C4-2B (cell line): ENCODE measurements around the gene CLEC16A.

Experiments
- ZFX ChIP-seq: fragments of 450-650 bp; IDR thresholded peaks from 2 replicates; pipeline ENCODE4 v1.6.1; 2017
- TF ChIP-seq, protein P1 (sequence below): fragments of 450-650 bp; conservative IDR thresholded peaks from 2 replicates; pipeline ENCODE4 v1.5.1; 2017; ENCODE audit warnings: mild to moderate bottlenecking

DNA sequence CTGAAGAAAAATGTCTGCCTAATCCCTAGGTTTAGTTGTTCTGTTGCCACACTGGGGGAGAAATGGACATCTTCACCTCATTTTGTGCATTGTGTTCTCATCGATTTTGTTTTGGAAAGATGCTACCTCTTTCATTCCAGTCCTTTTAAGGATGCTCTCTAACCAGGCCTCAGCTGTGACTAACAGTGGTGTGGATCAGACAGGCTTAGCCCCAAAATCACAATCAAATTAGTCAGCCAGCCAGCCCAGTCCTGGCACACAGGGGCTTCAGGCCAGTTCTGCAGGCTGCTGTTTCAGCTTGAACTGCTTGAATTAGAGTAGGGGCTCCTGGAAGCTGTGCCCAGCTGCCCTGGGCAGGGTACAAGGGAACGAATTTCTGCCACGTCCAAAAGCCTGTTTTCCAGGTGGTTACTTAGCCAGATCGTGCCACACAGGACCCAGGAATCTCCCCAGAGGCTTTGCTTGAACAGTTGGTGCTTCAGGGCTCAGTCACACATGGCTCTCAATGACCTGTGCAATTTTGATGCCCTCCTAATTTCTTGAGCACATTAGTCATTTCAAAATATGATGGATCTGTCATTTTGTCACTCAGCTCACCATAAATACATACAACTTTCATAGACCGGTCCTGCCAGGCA is 60.7 kb downstream of the CLEC16A start:
- TF ChIP-seq, protein P1, sequence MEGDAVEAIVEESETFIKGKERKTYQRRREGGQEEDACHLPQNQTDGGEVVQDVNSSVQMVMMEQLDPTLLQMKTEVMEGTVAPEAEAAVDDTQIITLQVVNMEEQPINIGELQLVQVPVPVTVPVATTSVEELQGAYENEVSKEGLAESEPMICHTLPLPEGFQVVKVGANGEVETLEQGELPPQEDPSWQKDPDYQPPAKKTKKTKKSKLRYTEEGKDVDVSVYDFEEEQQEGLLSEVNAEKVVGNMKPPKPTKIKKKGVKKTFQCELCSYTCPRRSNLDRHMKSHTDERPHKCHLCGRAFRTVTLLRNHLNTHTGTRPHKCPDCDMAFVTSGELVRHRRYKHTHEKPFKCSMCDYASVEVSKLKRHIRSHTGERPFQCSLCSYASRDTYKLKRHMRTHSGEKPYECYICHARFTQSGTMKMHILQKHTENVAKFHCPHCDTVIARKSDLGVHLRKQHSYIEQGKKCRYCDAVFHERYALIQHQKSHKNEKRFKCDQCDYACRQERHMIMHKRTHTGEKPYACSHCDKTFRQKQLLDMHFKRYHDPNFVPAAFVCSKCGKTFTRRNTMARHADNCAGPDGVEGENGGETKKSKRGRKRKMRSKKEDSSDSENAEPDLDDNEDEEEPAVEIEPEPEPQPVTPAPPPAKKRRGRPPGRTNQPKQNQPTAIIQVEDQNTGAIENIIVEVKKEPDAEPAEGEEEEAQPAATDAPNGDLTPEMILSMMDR: no peak
- no peak for TF ChIP-seq ZFX
